ENCODE data around the gene NFKBIZ. TPM values are rescaled to one million over a fixed set of nuclear protein-coding genes. Genes with fewer than 3 reads are reported as not detected.
A peak's percentile ranks its signal among the peaks of the same experiment; 100 is the strongest.

NFKBIZ gene
- total RNA-seq, 1 experiment from 2014 or later = 15.1 TPM

GRCh38 chr3:101848326-101848725 lies 988 bp upstream of the NFKBIZ start (continued):
- TF ChIP-seq, protein P1, sequence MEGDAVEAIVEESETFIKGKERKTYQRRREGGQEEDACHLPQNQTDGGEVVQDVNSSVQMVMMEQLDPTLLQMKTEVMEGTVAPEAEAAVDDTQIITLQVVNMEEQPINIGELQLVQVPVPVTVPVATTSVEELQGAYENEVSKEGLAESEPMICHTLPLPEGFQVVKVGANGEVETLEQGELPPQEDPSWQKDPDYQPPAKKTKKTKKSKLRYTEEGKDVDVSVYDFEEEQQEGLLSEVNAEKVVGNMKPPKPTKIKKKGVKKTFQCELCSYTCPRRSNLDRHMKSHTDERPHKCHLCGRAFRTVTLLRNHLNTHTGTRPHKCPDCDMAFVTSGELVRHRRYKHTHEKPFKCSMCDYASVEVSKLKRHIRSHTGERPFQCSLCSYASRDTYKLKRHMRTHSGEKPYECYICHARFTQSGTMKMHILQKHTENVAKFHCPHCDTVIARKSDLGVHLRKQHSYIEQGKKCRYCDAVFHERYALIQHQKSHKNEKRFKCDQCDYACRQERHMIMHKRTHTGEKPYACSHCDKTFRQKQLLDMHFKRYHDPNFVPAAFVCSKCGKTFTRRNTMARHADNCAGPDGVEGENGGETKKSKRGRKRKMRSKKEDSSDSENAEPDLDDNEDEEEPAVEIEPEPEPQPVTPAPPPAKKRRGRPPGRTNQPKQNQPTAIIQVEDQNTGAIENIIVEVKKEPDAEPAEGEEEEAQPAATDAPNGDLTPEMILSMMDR (IDR thresholded peaks at IDR 0.05) = no peak
- no peak for TF ChIP-seq ZNF396 (CRISPR knock-in tag; IDR thresholded peaks at IDR 0.05; ENCODE audit: borderline replicate concordance)
- no peak for TF ChIP-seq NFATC4 (CRISPR knock-in tag; IDR thresholded peaks at IDR 0.05)

- H3K4me1 Mint-ChIP-seq = peaks cover 39% of the 10 kb centered on the region
- H3K9me3 Mint-ChIP-seq = peaks cover 8% of the 10 kb centered on the region
- H3K27ac Mint-ChIP-seq = peak overlapping the region; percentile 77
- peak; percentile 55 for DNase-seq (ENCODE audit: low spot score)
- POLR2A ChIA-PET = interaction anchor here (0.5 to 2.2 kb wide), 12 partner anchors 8 to 1283 kb away, joined by 3 to 20 read pairs (median 4); no protein-coding TSS in a partner anchor
- peak overlapping the region; percentile 90 for H3K4me3 Mint-ChIP-seq
- peak; percentile 26 for ATAC-seq
- H3K27me3 Mint-ChIP-seq (ENCODE audit: low read depth) = no peaks in the 10 kb centered on the region
- 0 out of 2 replicates have a peak, but pooled peaks have one; percentile 13 for TF ChIP-seq TP53 (CRISPR knock-in tag; IDR thresholded peaks at IDR 0.05)
- TF ChIP-seq ATF1 (CRISPR knock-in tag; IDR thresholded peaks at IDR 0.05) = 0 out of 2 replicates have a peak, but pooled peaks have one; percentile 21
- TF ChIP-seq HMGXB4 (CRISPR knock-in tag; IDR thresholded peaks at IDR 0.05) = no peak; the same call in 1 of the 2 replicates
- TF ChIP-seq, protein P2, sequence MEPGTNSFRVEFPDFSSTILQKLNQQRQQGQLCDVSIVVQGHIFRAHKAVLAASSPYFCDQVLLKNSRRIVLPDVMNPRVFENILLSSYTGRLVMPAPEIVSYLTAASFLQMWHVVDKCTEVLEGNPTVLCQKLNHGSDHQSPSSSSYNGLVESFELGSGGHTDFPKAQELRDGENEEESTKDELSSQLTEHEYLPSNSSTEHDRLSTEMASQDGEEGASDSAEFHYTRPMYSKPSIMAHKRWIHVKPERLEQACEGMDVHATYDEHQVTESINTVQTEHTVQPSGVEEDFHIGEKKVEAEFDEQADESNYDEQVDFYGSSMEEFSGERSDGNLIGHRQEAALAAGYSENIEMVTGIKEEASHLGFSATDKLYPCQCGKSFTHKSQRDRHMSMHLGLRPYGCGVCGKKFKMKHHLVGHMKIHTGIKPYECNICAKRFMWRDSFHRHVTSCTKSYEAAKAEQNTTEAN (CRISPR knock-in tag; IDR thresholded peaks at IDR 0.05) = 0 out of 2 replicates have a peak, but pooled peaks have one; percentile 25
- TF ChIP-seq, protein P3, sequence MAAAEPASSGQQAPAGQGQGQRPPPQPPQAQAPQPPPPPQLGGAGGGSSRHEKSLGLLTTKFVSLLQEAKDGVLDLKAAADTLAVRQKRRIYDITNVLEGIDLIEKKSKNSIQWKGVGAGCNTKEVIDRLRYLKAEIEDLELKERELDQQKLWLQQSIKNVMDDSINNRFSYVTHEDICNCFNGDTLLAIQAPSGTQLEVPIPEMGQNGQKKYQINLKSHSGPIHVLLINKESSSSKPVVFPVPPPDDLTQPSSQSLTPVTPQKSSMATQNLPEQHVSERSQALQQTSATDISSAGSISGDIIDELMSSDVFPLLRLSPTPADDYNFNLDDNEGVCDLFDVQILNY (CRISPR knock-in tag; IDR thresholded peaks at IDR 0.05) = 0 out of 2 replicates have a peak, but pooled peaks have one; percentile 3
- H3K36me3 Mint-ChIP-seq = peaks cover 38% of the 10 kb centered on the region
- CTCF ChIA-PET = interaction anchor here (0.7 to 2.7 kb wide), 5 partner anchors 15 to 687 kb away, joined by 3 to 10 read pairs (median 4); no protein-coding TSS in a partner anchor
Observed at GRCh38 chr3:101849714-101850245, 466 bp downstream of the NFKBIZ start.

- TF ChIP-seq AR (CRISPR knock-in tag; IDR thresholded peaks at IDR 0.05) (no peak), ZNF423 (CRISPR knock-in tag; IDR thresholded peaks at IDR 0.05) (no peak), HMGXB4 (CRISPR knock-in tag; IDR thresholded peaks at IDR 0.05) (no peak)
- TF ChIP-seq, protein P4, sequence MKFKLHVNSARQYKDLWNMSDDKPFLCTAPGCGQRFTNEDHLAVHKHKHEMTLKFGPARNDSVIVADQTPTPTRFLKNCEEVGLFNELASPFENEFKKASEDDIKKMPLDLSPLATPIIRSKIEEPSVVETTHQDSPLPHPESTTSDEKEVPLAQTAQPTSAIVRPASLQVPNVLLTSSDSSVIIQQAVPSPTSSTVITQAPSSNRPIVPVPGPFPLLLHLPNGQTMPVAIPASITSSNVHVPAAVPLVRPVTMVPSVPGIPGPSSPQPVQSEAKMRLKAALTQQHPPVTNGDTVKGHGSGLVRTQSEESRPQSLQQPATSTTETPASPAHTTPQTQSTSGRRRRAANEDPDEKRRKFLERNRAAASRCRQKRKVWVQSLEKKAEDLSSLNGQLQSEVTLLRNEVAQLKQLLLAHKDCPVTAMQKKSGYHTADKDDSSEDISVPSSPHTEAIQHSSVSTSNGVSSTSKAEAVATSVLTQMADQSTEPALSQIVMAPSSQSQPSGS (CRISPR knock-in tag; IDR thresholded peaks at IDR 0.05; ENCODE audit: borderline replicate concordance, low read depth) = no peak
- no peak for ATAC-seq
- DNase-seq (ENCODE audit: low spot score) = no peak
- POLR2A ChIA-PET = interaction anchor here (0.9 to 2.2 kb wide), 6 partner anchors 8 to 375 kb away, joined by 3 to 20 read pairs (median 4); no protein-coding TSS in a partner anchor
- H3K4me1 Mint-ChIP-seq = peaks cover 39% of the 10 kb centered on the region
- H3K4me3 Mint-ChIP-seq = peak overlapping the region; percentile 90
- H3K27me3 Mint-ChIP-seq (ENCODE audit: low read depth) = no peaks in the 10 kb centered on the region
- CTCF ChIA-PET = interaction anchor here (0.7 to 2.7 kb wide), 6 partner anchors 14 to 686 kb away, joined by 3 to 10 read pairs (median 4); no protein-coding TSS in a partner anchor
- H3K36me3 Mint-ChIP-seq = peaks cover 44% of the 10 kb centered on the region
- peaks cover 8% of the 10 kb centered on the region for H3K9me3 Mint-ChIP-seq
- H3K27ac Mint-ChIP-seq = peak overlapping the region; percentile 77
Observed at GRCh38 chr3:101850246-101851051, 1.1 kb downstream of the NFKBIZ start.

Data from WTC11 (cell line).